OCI-LY3 (cell line): ENCODE results near the gene CACNB4.

Source experiments
- H2AFZ ChIP-seq: fragments of 200-600, 300-600 bp; shearing (Covaris generic); 2 replicates; pipeline ENCODE4 v1.6.0; 2014; ENCODE audit warnings: antibody characterized with exemption, low read depth, low read length
- H3K27ac ChIP-seq: fragments of 200-600, 300-600 bp; sonication (generic); 2 replicates; pipeline ENCODE4 v1.5.1; 2014; ENCODE audit warnings: mild to moderate bottlenecking, low read length, moderate library complexity, mixed read lengths
- H3K27me3 ChIP-seq: fragments of 200-600, 300-600 bp; sonication (generic); 2 replicates; pipeline ENCODE4 v1.6.1; 2014; ENCODE audit warnings: low read depth, low read length, mixed read lengths
- H3K36me3 ChIP-seq: fragments of 200-600, 300-600 bp; sonication (generic); replicated peaks from 2 replicates; pipeline ENCODE3; 2014; ENCODE audit warnings: low read depth, low read length, mixed read lengths
- H3K4me1 ChIP-seq: fragments of 300-600, 200-600 bp; sonication (generic); 2 replicates; pipeline ENCODE4 v1.6.1; 2014; ENCODE audit warnings: low read length, mixed read lengths
- H3K4me2 ChIP-seq: fragments of 200-600, 300-600 bp; sonication (generic); 2 replicates; pipeline ENCODE4 v1.6.1; 2014; ENCODE audit warnings: low read length, mixed read lengths
- H3K4me3 ChIP-seq: fragments of 300-600, 200-600 bp; sonication (generic); 2 replicates; pipeline ENCODE4 v1.5.1; 2014; ENCODE audit warnings: antibody characterized with exemption, mild to moderate bottlenecking, low read length, moderate library complexity
- H3K79me2 ChIP-seq: fragments of 300-600, 200-600 bp; shearing (Covaris generic); 2 replicates; pipeline ENCODE4 v1.6.1; 2014; ENCODE audit warnings: mild to moderate bottlenecking, low read length, mixed read lengths
- H3K9ac ChIP-seq: fragments of 300-600, 200-600 bp; shearing (Covaris generic); 2 replicates; pipeline ENCODE4 v1.6.0; 2014; ENCODE audit warnings: mild to moderate bottlenecking, low read length, moderate library complexity
- H3K9me3 ChIP-seq: fragments of 200-600, 300-600 bp; shearing (Covaris generic); 2 replicates; pipeline ENCODE4 v1.6.1; 2014; ENCODE audit warnings: low read length, mixed read lengths; ENCODE audit not compliant: insufficient read depth
- H4K20me1 ChIP-seq: fragments of 200-600, 300-600 bp; sonication (generic); 2 replicates; pipeline ENCODE4 v1.6.1; 2016; ENCODE audit warnings: low read length, mixed read lengths; ENCODE audit not compliant: insufficient read depth
- EZH2phosphoT487 ChIP-seq: fragments of 200-600 bp; shearing (Covaris generic); IDR thresholded peaks from 2 replicates; pipeline ENCODE4 v1.6.1; 2018; ENCODE audit warnings: antibody characterized with exemption, mixed run types, low read depth
- TF ChIP-seq, protein P1 (sequence below): fragments of 200-600, 300-600 bp; sonication (generic); IDR thresholded peaks from 2 replicates; pipeline ENCODE4 v1.5.1; 2014; ENCODE audit warnings: antibody characterized with exemption, low read length, low read depth

The CACNB4 gene

DNA sequence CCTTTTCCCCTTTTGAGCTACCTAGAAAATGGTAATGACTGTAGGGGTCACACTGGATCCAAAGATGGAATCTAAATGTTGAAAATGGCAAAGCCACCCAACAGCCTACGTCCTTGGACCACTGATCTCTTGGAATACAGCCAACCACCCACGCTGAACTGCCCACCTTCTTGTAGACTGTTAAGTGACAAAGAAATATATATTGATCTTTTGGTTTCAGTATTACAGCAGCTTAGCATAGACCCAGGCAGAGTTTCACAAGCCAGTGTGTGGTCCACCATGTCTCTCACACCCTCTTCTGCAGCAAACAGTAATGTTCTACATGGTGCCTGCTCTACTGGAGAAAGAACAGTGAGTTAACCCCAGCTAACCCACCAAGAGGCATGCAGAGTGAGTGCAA is 20.2 kb downstream of the CACNB4 start:
- no peak overlapping the region for H3K27ac ChIP-seq
- no peak overlapping the region for H3K9ac ChIP-seq
- no peaks in the 10 kb centered on the region for H3K4me1 ChIP-seq
- TF ChIP-seq EZH2phosphoT487: no peak
- TF ChIP-seq, protein P1, sequence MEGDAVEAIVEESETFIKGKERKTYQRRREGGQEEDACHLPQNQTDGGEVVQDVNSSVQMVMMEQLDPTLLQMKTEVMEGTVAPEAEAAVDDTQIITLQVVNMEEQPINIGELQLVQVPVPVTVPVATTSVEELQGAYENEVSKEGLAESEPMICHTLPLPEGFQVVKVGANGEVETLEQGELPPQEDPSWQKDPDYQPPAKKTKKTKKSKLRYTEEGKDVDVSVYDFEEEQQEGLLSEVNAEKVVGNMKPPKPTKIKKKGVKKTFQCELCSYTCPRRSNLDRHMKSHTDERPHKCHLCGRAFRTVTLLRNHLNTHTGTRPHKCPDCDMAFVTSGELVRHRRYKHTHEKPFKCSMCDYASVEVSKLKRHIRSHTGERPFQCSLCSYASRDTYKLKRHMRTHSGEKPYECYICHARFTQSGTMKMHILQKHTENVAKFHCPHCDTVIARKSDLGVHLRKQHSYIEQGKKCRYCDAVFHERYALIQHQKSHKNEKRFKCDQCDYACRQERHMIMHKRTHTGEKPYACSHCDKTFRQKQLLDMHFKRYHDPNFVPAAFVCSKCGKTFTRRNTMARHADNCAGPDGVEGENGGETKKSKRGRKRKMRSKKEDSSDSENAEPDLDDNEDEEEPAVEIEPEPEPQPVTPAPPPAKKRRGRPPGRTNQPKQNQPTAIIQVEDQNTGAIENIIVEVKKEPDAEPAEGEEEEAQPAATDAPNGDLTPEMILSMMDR: no peak
- H4K20me1 ChIP-seq: no peaks in the 10 kb centered on the region
- no peaks in the 10 kb centered on the region for H3K79me2 ChIP-seq
- H3K36me3 ChIP-seq: no peaks in the 10 kb centered on the region
- no peaks in the 10 kb centered on the region for H3K9me3 ChIP-seq
- no peak overlapping the region for H2AFZ ChIP-seq
- no peak overlapping the region for H3K4me2 ChIP-seq
- H3K27me3 ChIP-seq: no peaks in the 10 kb centered on the region
- H3K4me3 ChIP-seq: no peak overlapping the region

DNA sequence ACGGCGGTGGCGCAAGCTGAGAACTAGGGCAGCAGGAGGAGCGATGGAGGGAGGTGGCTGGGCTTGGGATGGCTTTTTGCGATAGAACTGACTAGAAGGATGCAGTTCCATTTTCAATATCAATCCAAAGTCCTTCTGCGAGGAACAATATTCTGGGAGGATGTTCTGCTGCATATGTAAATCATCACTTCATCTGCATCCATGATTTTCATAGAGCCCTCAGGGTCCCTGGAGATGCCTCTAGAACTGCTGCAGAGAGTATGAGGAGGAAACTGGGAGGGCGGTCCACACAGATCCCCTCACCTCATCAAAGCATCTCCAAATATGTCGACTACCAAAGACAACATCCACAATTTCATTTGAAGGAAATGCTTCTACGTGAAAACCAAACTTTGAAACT is 20.8 kb downstream of the CACNB4 start:
- no peak overlapping the region for H3K4me2 ChIP-seq
- H3K79me2 ChIP-seq: no peaks in the 10 kb centered on the region
- no peaks in the 10 kb centered on the region for H3K4me1 ChIP-seq
- no peak overlapping the region for H3K9ac ChIP-seq
- no peak overlapping the region for H3K27ac ChIP-seq
- H3K4me3 ChIP-seq: no peak overlapping the region
- H3K27me3 ChIP-seq: no peaks in the 10 kb centered on the region
- H2AFZ ChIP-seq: no peak overlapping the region
- H4K20me1 ChIP-seq: no peaks in the 10 kb centered on the region
- TF ChIP-seq, protein P1: no peak
- no peak for TF ChIP-seq EZH2phosphoT487
- H3K9me3 ChIP-seq: no peaks in the 10 kb centered on the region
- no peaks in the 10 kb centered on the region for H3K36me3 ChIP-seq

DNA sequence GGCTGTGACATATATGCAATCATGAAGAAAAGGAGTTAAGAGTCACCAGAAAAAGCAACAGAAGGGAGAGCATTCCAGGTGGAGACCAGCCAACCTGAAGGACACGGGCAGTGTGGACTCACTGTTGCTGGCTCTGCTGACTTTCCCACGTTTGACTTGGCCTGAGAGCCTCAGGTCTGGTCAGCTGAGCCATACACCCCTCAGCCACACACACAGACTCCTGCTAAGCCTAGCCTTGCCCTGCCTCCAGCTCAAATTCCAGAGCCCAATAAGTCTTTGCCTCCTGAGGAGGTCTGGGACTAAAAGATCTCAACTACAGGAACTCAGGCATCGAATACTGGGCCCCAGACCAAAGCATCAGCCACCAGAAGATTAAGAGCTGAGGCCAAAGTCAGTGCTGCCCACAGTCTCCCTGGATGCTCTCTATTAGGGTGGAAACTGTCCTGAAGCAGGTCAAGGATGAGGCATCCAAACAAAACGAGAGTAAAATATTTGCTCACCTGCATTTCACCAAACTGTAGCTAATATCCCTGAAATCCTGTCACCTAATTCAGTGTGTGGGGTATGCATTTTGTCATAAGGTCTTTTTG is 23.3 kb downstream of the CACNB4 start:
- no peaks in the 10 kb centered on the region for H3K36me3 ChIP-seq
- no peak overlapping the region for H3K27ac ChIP-seq
- no peaks in the 10 kb centered on the region for H4K20me1 ChIP-seq
- H3K4me1 ChIP-seq: peaks cover 9% of the 10 kb centered on the region
- no peak overlapping the region for H3K9ac ChIP-seq
- TF ChIP-seq, protein P1: no peak
- TF ChIP-seq EZH2phosphoT487: no peak
- H3K79me2 ChIP-seq: no peaks in the 10 kb centered on the region
- H2AFZ ChIP-seq: no peak overlapping the region
- H3K4me3 ChIP-seq: no peak overlapping the region
- no peaks in the 10 kb centered on the region for H3K27me3 ChIP-seq
- no peak overlapping the region for H3K4me2 ChIP-seq
- H3K9me3 ChIP-seq: no peaks in the 10 kb centered on the region

DNA sequence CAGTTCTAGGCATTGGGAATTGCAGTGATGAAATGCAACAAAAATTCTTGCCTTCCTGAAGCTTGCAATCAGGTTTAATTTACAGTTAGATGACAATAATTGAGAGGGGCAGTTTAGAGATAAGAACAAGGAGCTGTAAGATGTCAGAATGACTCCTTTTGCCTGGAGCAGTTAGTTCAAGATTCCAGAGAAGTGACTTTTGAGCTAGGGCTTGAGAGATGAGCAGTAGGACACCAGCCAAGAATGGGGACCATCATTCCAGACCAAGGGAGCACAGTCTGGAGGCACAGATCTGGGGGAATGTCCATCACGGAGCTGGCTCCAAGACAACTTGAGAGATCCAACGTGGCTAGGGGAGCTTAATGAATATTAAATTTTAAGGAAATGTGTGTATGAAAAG is 26.8 kb downstream of the CACNB4 start:
- Histone ChIP-seq H3K27me3 (no peaks in the 10 kb centered on the region), H3K9me3 (no peaks in the 10 kb centered on the region), H4K20me1 (no peaks in the 10 kb centered on the region), H3K79me2 (no peaks in the 10 kb centered on the region), H3K36me3 (no peaks in the 10 kb centered on the region), H3K4me3 (no peak overlapping the region), H3K27ac (no peak overlapping the region), H2AFZ (no peak overlapping the region), H3K4me1 (peaks cover 9% of the 10 kb centered on the region), H3K9ac (no peak overlapping the region), H3K4me2 (no peak overlapping the region)
- no peak for TF ChIP-seq EZH2phosphoT487
- TF ChIP-seq, protein P1: no peak
